Measurements from ENCODE around the gene ERP27. TPM values are rescaled to one million over a fixed set of nuclear protein-coding genes. Genes with fewer than 3 reads are reported as not detected.

ERP27 gene
- total RNA-seq, 2 donors from 2014 or later, result 2.4 TPM; not detected in 1

GRCh38 chr12:14919455-14919854 is 18.9 kb downstream of the ERP27 start:
- no peaks in the 10 kb centered on the region for H3K9me3 ChIP-seq
- H3K27me3 ChIP-seq (replicated peaks; ENCODE audit: insufficient read depth), result no peaks in the 10 kb centered on the region
- H3K4me1 ChIP-seq (ENCODE audit: control insufficient read depth in 1 of 2, low read depth in 2 of 2), result no peaks in the 10 kb centered on the region
- DNase-seq (ENCODE audit: low spot score) (no peak), ATAC-seq (ENCODE audit: insufficient number of reproducible peaks, low FRiP score, low read depth) (no peak)
- H3K27ac ChIP-seq, result no peak overlapping the region
- no peak overlapping the region for H3K4me3 ChIP-seq
- no peaks in the 10 kb centered on the region for H3K36me3 ChIP-seq
- no peak for TF ChIP-seq CTCF (IDR thresholded peaks at IDR 0.05)

GRCh38 chr12:14915736-14916135 is 22.6 kb downstream of the ERP27 start:
- no peak for TF ChIP-seq CTCF (IDR thresholded peaks at IDR 0.05)
- H3K27ac ChIP-seq, result no peak overlapping the region
- H3K9me3 ChIP-seq, result no peaks in the 10 kb centered on the region
- H3K36me3 ChIP-seq, result no peaks in the 10 kb centered on the region
- H3K4me1 ChIP-seq (ENCODE audit: control insufficient read depth in 1 of 2, low read depth in 2 of 2), result no peaks in the 10 kb centered on the region
- H3K27me3 ChIP-seq (replicated peaks; ENCODE audit: insufficient read depth), result no peaks in the 10 kb centered on the region
- no peak for DNase-seq (ENCODE audit: low spot score)
- no peak for ATAC-seq (ENCODE audit: insufficient number of reproducible peaks, low FRiP score, low read depth)
- H3K4me3 ChIP-seq, result no peak overlapping the region

- no peak for DNase-seq (ENCODE audit: low spot score)
- ATAC-seq (ENCODE audit: insufficient number of reproducible peaks, low FRiP score, low read depth), result no peak
- Histone ChIP-seq H3K27ac (no peak overlapping the region), H3K4me3 (no peak overlapping the region), H3K27me3 (replicated peaks; ENCODE audit: insufficient read depth) (no peaks in the 10 kb centered on the region), H3K36me3 (no peaks in the 10 kb centered on the region), H3K4me1 (ENCODE audit: control insufficient read depth in 1 of 2, low read depth in 2 of 2) (no peaks in the 10 kb centered on the region), H3K9me3 (no peaks in the 10 kb centered on the region)
- no peak for TF ChIP-seq CTCF (IDR thresholded peaks at IDR 0.05)
Observed at GRCh38 chr12:14913381-14913781, 25.0 kb downstream of the ERP27 start.

- ATAC-seq (ENCODE audit: insufficient number of reproducible peaks, low FRiP score, low read depth), result no peak
- Histone ChIP-seq H3K4me1 (ENCODE audit: control insufficient read depth in 1 of 2, low read depth in 2 of 2) (peaks cover 5 to 6% of the 10 kb centered on the region in 2 donors), H3K4me3 (no peak overlapping the region), H3K27ac (no peak overlapping the region), H3K36me3 (no peaks in the 10 kb centered on the region), H3K9me3 (no peaks in the 10 kb centered on the region), H3K27me3 (replicated peaks; ENCODE audit: insufficient read depth) (no peaks in the 10 kb centered on the region)
- TF ChIP-seq CTCF (IDR thresholded peaks at IDR 0.05), result no peak
- no peak for DNase-seq (ENCODE audit: low spot score)
Observed at GRCh38 chr12:14911131-14911530, 27.2 kb downstream of the ERP27 start.

GRCh38 chr12:14910090-14910915 is 28.0 kb downstream of the ERP27 start:
- Histone ChIP-seq H3K9me3 (no peaks in the 10 kb centered on the region), H3K27me3 (replicated peaks; ENCODE audit: insufficient read depth) (no peaks in the 10 kb centered on the region), H3K36me3 (no peaks in the 10 kb centered on the region), H3K4me1 (ENCODE audit: control insufficient read depth in 1 of 2, low read depth in 2 of 2) (peaks cover 13 to 14% of the 10 kb centered on the region in 2 donors), H3K4me3 (no peak overlapping the region), H3K27ac (no peak overlapping the region)
- DNase-seq (ENCODE audit: low spot score), result no peak
- ATAC-seq (ENCODE audit: insufficient number of reproducible peaks, low FRiP score, low read depth), result no peak
- TF ChIP-seq CTCF (IDR thresholded peaks at IDR 0.05), result no peak
